Glomerular endothelial cell (primary cell): ENCODE measurements around the gene ANOS1. TPM values are rescaled to one million over a fixed set of nuclear protein-coding genes. Genes with fewer than 3 reads are reported as not detected.
"Not testable (repeated sequence)": the region's sequence is repeated elsewhere in the genome, so short reads cannot be mapped to it uniquely, and the experiment has no call there.

ENCODE experiments used
- DNase-seq: peaks from one replicate; pipeline ENCODE4 v3.0.0-alpha.2; 2011; ENCODE audit warnings: low read depth, low spot score; ENCODE audit errors: extremely low read depth
- total RNA-seq: library from RNA; depleted of rRNA; stranded (reverse); fragments of >200 nt; gene quantifications from 2 replicates; pipeline ENCODE4 v1.2.3, GENCODE V29; 2015

Gene ANOS1
- 3.3 and 4.1 TPM in 2 replicates for total RNA-seq

GRCh38 chrX:8731559-8732395, at the start of gene ANOS1:
Gene ANOS1 (minus strand): TSS chrX:8732137. CDS start chrX:8732036, 101 bp downstream.
- DNase-seq = no peak

- no peak for DNase-seq
Observed at GRCh38 chrX:8773117-8773516, 41.2 kb upstream of the ANOS1 start.

- no peak for DNase-seq
Observed at GRCh38 chrX:8760021-8760420, 28.1 kb upstream of the ANOS1 start.

- not testable (repeated sequence) for DNase-seq
Observed at GRCh38 chrX:8758706-8759105, 26.8 kb upstream of the ANOS1 start.

GRCh38 chrX:8757609-8758389, 25.9 kb upstream of the ANOS1 start:
- DNase-seq = not testable (repeated sequence)

GRCh38 chrX:8755813-8756212, 23.9 kb upstream of the ANOS1 start:
- DNase-seq = no peak

- no peak for DNase-seq
Observed at GRCh38 chrX:8755116-8755515, 23.2 kb upstream of the ANOS1 start.

- no peak for DNase-seq
Observed at GRCh38 chrX:8749697-8750096, 17.8 kb upstream of the ANOS1 start.

GRCh38 chrX:8748855-8749254, 16.9 kb upstream of the ANOS1 start:
- DNase-seq = no peak

- DNase-seq = peak; percentile 16
Observed at GRCh38 chrX:8743126-8743732, 11.3 kb upstream of the ANOS1 start.

- DNase-seq = no peak
Observed at GRCh38 chrX:8741981-8742380, 10.0 kb upstream of the ANOS1 start.

- no peak for DNase-seq
Observed at GRCh38 chrX:8738588-8739189, 6.8 kb upstream of the ANOS1 start.

- no peak for DNase-seq
Observed at GRCh38 chrX:8737883-8738282, 5.9 kb upstream of the ANOS1 start.

GRCh38 chrX:8730812-8731558, 952 bp downstream of the ANOS1 start:
- no peak for DNase-seq

- DNase-seq = no peak
Observed at GRCh38 chrX:8729811-8730210, 2.1 kb downstream of the ANOS1 start.

GRCh38 chrX:8728932-8729535, 2.9 kb downstream of the ANOS1 start:
- DNase-seq = no peak

- DNase-seq = no peak
Observed at GRCh38 chrX:8726031-8726652, 5.8 kb downstream of the ANOS1 start.

- DNase-seq = no peak
Observed at GRCh38 chrX:8724300-8724699, 7.6 kb downstream of the ANOS1 start.

GRCh38 chrX:8721536-8721935, 10.4 kb downstream of the ANOS1 start:
- DNase-seq = no peak

GRCh38 chrX:8720136-8720535, 11.8 kb downstream of the ANOS1 start:
- no peak for DNase-seq
